ENCODE measurements around the gene REXO5. TPM values are rescaled to one million over a fixed set of nuclear protein-coding genes. Genes with fewer than 3 reads are reported as not detected.
A peak's percentile ranks its signal among the peaks of the same experiment; 100 is the strongest.
"Not testable (repeated sequence)": the region's sequence is repeated elsewhere in the genome, so short reads cannot be mapped to it uniquely, and the experiment has no call there.

Gene REXO5
- total RNA-seq, 1 experiment from 2014 or later: 8.5 TPM

GRCh38 chr16:20860361-20860760, 54.0 kb downstream of the REXO5 start (continued):
- TF ChIP-seq USF2 (CRISPR knock-in tag; IDR thresholded peaks at IDR 0.05) (no peak), SMAD3 (CRISPR knock-in tag; IDR thresholded peaks at IDR 0.05; ENCODE audit: borderline replicate concordance) (no peak), ZNF219 (CRISPR knock-in tag; IDR thresholded peaks at IDR 0.05; ENCODE audit: borderline replicate concordance) (no peak), ZMAT4 (CRISPR knock-in tag; IDR thresholded peaks at IDR 0.05) (no peak), E2F5 (CRISPR knock-in tag; IDR thresholded peaks at IDR 0.05) (no peak), ATF1 (CRISPR knock-in tag; IDR thresholded peaks at IDR 0.05) (no peak), GRHL2 (CRISPR knock-in tag; IDR thresholded peaks at IDR 0.05; ENCODE audit: insufficient replicate concordance, severe bottlenecking) (no peak), ZNF396 (CRISPR knock-in tag; IDR thresholded peaks at IDR 0.05; ENCODE audit: borderline replicate concordance) (no peak)

- POLR2A ChIA-PET: not testable (repeated sequence)
- CTCF ChIA-PET: interaction anchor here (1.2 kb wide), 1 partner anchor 10 kb away, joined by 4 read pairs; no protein-coding TSS in a partner anchor
Observed at GRCh38 chr16:20860995-20861394, 54.7 kb downstream of the REXO5 start.

DNA sequence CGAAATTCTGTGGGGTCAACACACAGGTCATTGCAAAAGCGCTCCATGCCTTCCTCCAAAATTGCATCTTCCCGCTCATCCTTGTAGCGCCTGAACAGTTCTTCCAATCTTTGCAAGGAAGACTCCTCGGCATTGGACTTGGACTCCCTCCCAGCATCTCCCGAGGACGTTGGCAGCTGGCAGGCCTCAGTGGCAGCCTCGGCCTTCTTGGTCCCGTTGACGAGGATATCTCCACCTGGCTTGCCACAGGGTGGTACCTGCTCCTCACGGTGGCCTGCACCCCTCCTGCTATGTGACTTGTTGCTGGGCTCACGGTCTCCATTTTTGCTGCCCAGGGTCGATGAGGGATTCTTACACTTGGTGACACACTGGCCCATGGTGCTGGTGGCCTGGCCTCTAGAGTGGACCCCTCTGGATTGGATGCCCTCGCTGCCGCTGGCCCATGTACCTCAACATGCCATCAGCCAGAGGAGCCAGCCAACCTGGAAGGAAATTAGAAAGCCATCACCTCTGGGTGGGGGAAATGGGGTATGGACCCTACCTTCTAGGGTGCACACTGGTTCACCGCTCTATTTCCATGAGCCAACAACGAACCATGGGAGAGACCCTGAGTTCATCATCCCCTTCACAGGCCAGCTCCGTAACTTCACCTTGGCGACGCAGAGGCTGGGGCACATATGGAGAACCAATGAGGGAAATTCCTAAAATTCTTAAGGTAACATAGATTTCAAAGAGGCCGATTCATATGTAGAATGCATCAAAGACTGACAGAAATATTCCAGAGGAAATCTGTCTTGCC, 56.0 kb downstream of the REXO5 start:
- Mint-ChIP-seq H3K27ac (0 out of 2 replicates have a peak overlapping the region, but pooled peaks have one; percentile 50), H3K4me3 (no peak overlapping the region), H3K27me3 (ENCODE audit: low read depth) (no peaks in the 10 kb centered on the region), H3K9me3 (peaks cover 5% of the 10 kb centered on the region), H3K4me1 (peaks cover 54% of the 10 kb centered on the region), H3K36me3 (peaks cover 18% of the 10 kb centered on the region)
- CTCF ChIA-PET: interaction anchor here (0.9 kb wide), 1 partner anchor 139 kb away, joined by 3 read pairs; no protein-coding TSS in a partner anchor
- TF ChIP-seq, protein P1, sequence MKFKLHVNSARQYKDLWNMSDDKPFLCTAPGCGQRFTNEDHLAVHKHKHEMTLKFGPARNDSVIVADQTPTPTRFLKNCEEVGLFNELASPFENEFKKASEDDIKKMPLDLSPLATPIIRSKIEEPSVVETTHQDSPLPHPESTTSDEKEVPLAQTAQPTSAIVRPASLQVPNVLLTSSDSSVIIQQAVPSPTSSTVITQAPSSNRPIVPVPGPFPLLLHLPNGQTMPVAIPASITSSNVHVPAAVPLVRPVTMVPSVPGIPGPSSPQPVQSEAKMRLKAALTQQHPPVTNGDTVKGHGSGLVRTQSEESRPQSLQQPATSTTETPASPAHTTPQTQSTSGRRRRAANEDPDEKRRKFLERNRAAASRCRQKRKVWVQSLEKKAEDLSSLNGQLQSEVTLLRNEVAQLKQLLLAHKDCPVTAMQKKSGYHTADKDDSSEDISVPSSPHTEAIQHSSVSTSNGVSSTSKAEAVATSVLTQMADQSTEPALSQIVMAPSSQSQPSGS (CRISPR knock-in tag; IDR thresholded peaks at IDR 0.05; ENCODE audit: borderline replicate concordance, low read depth): no peak
- TF ChIP-seq ZMAT4 (CRISPR knock-in tag; IDR thresholded peaks at IDR 0.05) (no peak), SMAD4 (CRISPR knock-in tag; IDR thresholded peaks at IDR 0.05) (no peak), JUN (CRISPR knock-in tag; IDR thresholded peaks at IDR 0.05) (no peak), ZNF263 (CRISPR knock-in tag; IDR thresholded peaks at IDR 0.05; ENCODE audit: low read depth) (no peak), GTF2I (CRISPR knock-in tag; conservative IDR thresholded peaks at IDR 0.05) (no peak), NFATC4 (CRISPR knock-in tag; IDR thresholded peaks at IDR 0.05) (no peak), E2F4 (CRISPR knock-in tag; IDR thresholded peaks at IDR 0.05; ENCODE audit: borderline replicate concordance, low read depth) (no peak)
- TF ChIP-seq, protein P2, sequence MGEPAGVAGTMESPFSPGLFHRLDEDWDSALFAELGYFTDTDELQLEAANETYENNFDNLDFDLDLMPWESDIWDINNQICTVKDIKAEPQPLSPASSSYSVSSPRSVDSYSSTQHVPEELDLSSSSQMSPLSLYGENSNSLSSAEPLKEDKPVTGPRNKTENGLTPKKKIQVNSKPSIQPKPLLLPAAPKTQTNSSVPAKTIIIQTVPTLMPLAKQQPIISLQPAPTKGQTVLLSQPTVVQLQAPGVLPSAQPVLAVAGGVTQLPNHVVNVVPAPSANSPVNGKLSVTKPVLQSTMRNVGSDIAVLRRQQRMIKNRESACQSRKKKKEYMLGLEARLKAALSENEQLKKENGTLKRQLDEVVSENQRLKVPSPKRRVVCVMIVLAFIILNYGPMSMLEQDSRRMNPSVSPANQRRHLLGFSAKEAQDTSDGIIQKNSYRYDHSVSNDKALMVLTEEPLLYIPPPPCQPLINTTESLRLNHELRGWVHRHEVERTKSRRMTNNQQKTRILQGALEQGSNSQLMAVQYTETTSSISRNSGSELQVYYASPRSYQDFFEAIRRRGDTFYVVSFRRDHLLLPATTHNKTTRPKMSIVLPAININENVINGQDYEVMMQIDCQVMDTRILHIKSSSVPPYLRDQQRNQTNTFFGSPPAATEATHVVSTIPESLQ (CRISPR knock-in tag; IDR thresholded peaks at IDR 0.05): no peak
- TF ChIP-seq, protein P3, sequence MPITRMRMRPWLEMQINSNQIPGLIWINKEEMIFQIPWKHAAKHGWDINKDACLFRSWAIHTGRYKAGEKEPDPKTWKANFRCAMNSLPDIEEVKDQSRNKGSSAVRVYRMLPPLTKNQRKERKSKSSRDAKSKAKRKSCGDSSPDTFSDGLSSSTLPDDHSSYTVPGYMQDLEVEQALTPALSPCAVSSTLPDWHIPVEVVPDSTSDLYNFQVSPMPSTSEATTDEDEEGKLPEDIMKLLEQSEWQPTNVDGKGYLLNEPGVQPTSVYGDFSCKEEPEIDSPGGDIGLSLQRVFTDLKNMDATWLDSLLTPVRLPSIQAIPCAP (CRISPR knock-in tag; IDR thresholded peaks at IDR 0.05): no peak
- TF ChIP-seq, protein P4, sequence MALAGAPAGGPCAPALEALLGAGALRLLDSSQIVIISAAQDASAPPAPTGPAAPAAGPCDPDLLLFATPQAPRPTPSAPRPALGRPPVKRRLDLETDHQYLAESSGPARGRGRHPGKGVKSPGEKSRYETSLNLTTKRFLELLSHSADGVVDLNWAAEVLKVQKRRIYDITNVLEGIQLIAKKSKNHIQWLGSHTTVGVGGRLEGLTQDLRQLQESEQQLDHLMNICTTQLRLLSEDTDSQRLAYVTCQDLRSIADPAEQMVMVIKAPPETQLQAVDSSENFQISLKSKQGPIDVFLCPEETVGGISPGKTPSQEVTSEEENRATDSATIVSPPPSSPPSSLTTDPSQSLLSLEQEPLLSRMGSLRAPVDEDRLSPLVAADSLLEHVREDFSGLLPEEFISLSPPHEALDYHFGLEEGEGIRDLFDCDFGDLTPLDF (CRISPR knock-in tag; IDR thresholded peaks at IDR 0.05): no peak
- TF ChIP-seq, protein P5, sequence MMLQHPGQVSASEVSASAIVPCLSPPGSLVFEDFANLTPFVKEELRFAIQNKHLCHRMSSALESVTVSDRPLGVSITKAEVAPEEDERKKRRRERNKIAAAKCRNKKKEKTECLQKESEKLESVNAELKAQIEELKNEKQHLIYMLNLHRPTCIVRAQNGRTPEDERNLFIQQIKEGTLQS (CRISPR knock-in tag; conservative IDR thresholded peaks at IDR 0.05): no peak
- DNase-seq (ENCODE audit: low spot score) (no peak), ATAC-seq (no peak)
- POLR2A ChIA-PET: no interaction called here

More at GRCh38 chr16:20860995-20861394, 54.7 kb downstream of the REXO5 start:
- not testable (repeated sequence) for H3K27me3 Mint-ChIP-seq (ENCODE audit: low read depth); H3K4me3 Mint-ChIP-seq; H3K9me3 Mint-ChIP-seq; ATAC-seq; DNase-seq (ENCODE audit: low spot score)
- Mint-ChIP-seq H3K36me3 (peaks cover 21% of the 10 kb centered on the region), H3K27ac (peak overlapping the region; percentile 94), H3K4me1 (peaks cover 48% of the 10 kb centered on the region)

GRCh38 chr16:20864376-20864775, 58.0 kb downstream of the REXO5 start:
- H3K27me3 Mint-ChIP-seq (ENCODE audit: low read depth); ATAC-seq; CTCF ChIA-PET; POLR2A ChIA-PET; DNase-seq (ENCODE audit: low spot score); H3K4me3 Mint-ChIP-seq; H3K9me3 Mint-ChIP-seq: not testable (repeated sequence)
- peaks cover 18% of the 10 kb centered on the region for H3K36me3 Mint-ChIP-seq
- peaks cover 47% of the 10 kb centered on the region for H3K4me1 Mint-ChIP-seq
- peak overlapping the region; percentile 74; the same call in 1 of the 2 replicates for H3K27ac Mint-ChIP-seq
